GM23338 (cell line): ENCODE data around the gene MSS51. TPM values are rescaled to one million over a fixed set of nuclear protein-coding genes. Genes with fewer than 3 reads are reported as not detected.

Source experiments
- ATAC-seq: fragments of 200-7000 bp; cut with Tn5 transposase; 3 replicates; pipeline ENCODE4 v1.9.1; 2020
- DNase-seq: peaks from one replicate; pipeline ENCODE4 v3.0.0-alpha.2; 2015; ENCODE audit warnings: low spot score
- H2AFZ ChIP-seq: fragments of 200-600 bp; sonication (generic); 2 replicates; pipeline ENCODE4 v1.8.0; 2016; ENCODE audit warnings: antibody characterized with exemption, mild to moderate bottlenecking, moderate library complexity
- H3F3A ChIP-seq: fragments of 200-600 bp; sonication (generic); replicated peaks from 2 replicates; pipeline ENCODE4 v1.8.0; 2017; ENCODE audit warnings: antibody characterized with exemption, mixed run types, low read depth
- H3K27ac ChIP-seq: fragments of 200-600 bp; sonication (generic); 2 replicates; pipeline ENCODE4 v1.6.1; 2016; ENCODE audit warnings: low read depth
- H3K27me3 ChIP-seq: fragments of 200-600 bp; sonication (generic); 2 replicates; pipeline ENCODE4 v1.8.0; 2016; ENCODE audit warnings: mild to moderate bottlenecking, mixed run types, moderate library complexity; ENCODE audit not compliant: insufficient read depth
- H3K36me3 ChIP-seq: fragments of 200-600 bp; sonication (generic); 2 replicates; pipeline ENCODE4 v1.8.0; 2016; ENCODE audit warnings: mild to moderate bottlenecking; ENCODE audit not compliant: insufficient read depth
- H3K4me1 ChIP-seq: fragments of 200-600 bp; sonication (generic); 2 replicates; pipeline ENCODE4 v1.8.0; 2016; ENCODE audit warnings: mild to moderate bottlenecking, moderate library complexity; ENCODE audit not compliant: insufficient read depth
- H3K4me2 ChIP-seq: fragments of 200-600 bp; sonication (generic); 2 replicates; pipeline ENCODE4 v1.7.1; 2017; ENCODE audit warnings: mixed run types
- H3K4me3 ChIP-seq: fragments of 200-600 bp; sonication (generic); 2 replicates; pipeline ENCODE4 v1.6.1; 2016; ENCODE audit warnings: mixed run types
- H3K79me2 ChIP-seq: fragments of 200-600 bp; sonication (generic); replicated peaks from 2 replicates; pipeline ENCODE4 v1.8.0; 2017; ENCODE audit warnings: mild to moderate bottlenecking; ENCODE audit not compliant: insufficient read depth
- H3K9me2 ChIP-seq: fragments of 200-600 bp; sonication (generic); 2 replicates; pipeline ENCODE4 v1.8.0; 2017; ENCODE audit not compliant: insufficient read depth
- H4K20me1 ChIP-seq: fragments of 200-600 bp; sonication (generic); replicated peaks from 2 replicates; pipeline ENCODE4 v1.8.0; 2017; ENCODE audit warnings: mild to moderate bottlenecking; ENCODE audit not compliant: insufficient read depth
- H3K27ac Mint-ChIP-seq: 2 replicates; pipeline ENCODE4 v1.8.0; 2020; ENCODE audit warnings: inconsistent platforms, mild to moderate bottlenecking, moderate library complexity, mixed read lengths
- H3K27me3 Mint-ChIP-seq: 3 replicates; pipeline ENCODE4 v1.8.0; 2022; ENCODE audit warnings: low read depth, mild to moderate bottlenecking, moderate library complexity, mixed read lengths, inconsistent platforms; ENCODE audit not compliant: insufficient read depth, poor library complexity
- H3K36me3 Mint-ChIP-seq: 3 replicates; pipeline ENCODE4 v1.8.0; 2021; ENCODE audit warnings: low read depth, mild to moderate bottlenecking, inconsistent platforms, moderate library complexity, mixed read lengths
- H3K4me1 Mint-ChIP-seq: 3 replicates; pipeline ENCODE4 v1.8.0; 2020; ENCODE audit warnings: mild to moderate bottlenecking, inconsistent platforms, mixed read lengths
- H3K4me3 Mint-ChIP-seq: 3 replicates; pipeline ENCODE4 v1.8.0; 2021; ENCODE audit warnings: moderate library complexity, mild to moderate bottlenecking, inconsistent platforms, mixed read lengths
- H3K9me3 Mint-ChIP-seq: 3 replicates; pipeline ENCODE4 v1.8.0; 2020; ENCODE audit warnings: moderate library complexity, mild to moderate bottlenecking, inconsistent platforms, mixed read lengths
- CREB1 ChIP-seq: fragments of 250-450 bp; sonication (Bioruptor Pico); IDR thresholded peaks from 2 replicates; pipeline ENCODE4 v1.5.0; 2020; ENCODE audit warnings: low read depth, mild to moderate bottlenecking, moderate library complexity
- CTCF ChIP-seq, 2 experiments: fragments of 200-600 bp in 1 of 2; sonication (generic) in 1 of 2; conservative IDR thresholded peaks; 2 replicates each; pipeline versions ENCODE4 v1.5.1 to v1.6.1; 2016 to 2017; ENCODE audit warnings: antibody characterized with exemption in 2 of 2, low read depth in 2 of 2, mild to moderate bottlenecking in 2 of 2, moderate library complexity in 1 of 2
- EZH2 ChIP-seq: fragments of 200-600 bp; sonication (generic); IDR thresholded peaks from one replicate; pipeline ENCODE4 v1.8.0; 2017; ENCODE audit warnings: antibody characterized with exemption, mild to moderate bottlenecking, low read depth; ENCODE audit not compliant: unreplicated experiment
- EZH2phosphoT487 ChIP-seq: fragments of 200-600 bp; sonication (generic); IDR thresholded peaks from one replicate; pipeline ENCODE4 v1.8.1; 2018; ENCODE audit warnings: antibody characterized with exemption; ENCODE audit not compliant: unreplicated experiment
- JUNB ChIP-seq: IDR thresholded peaks from one replicate; pipeline ENCODE4 v1.6.1; 2016; ENCODE audit warnings: antibody characterized with exemption; ENCODE audit not compliant: unreplicated experiment
- NANOG ChIP-seq: IDR thresholded peaks from 2 replicates; pipeline ENCODE4 v1.6.1; 2016; ENCODE audit warnings: antibody characterized with exemption, borderline replicate concordance
- REST ChIP-seq: IDR thresholded peaks from one replicate; pipeline ENCODE4 v1.6.1; 2018; ENCODE audit warnings: antibody characterized with exemption; ENCODE audit not compliant: unreplicated experiment
- STAT1 ChIP-seq: IDR thresholded peaks from one replicate; pipeline ENCODE4 v1.6.1; 2016; ENCODE audit warnings: antibody characterized with exemption; ENCODE audit not compliant: unreplicated experiment
- ZNF114 ChIP-seq: fragments of 250-450 bp; sonication (Bioruptor Pico); IDR thresholded peaks from 2 replicates; pipeline ENCODE4 v1.5.0; 2020; ENCODE audit warnings: mild to moderate bottlenecking, moderate library complexity
- ZNF331 ChIP-seq: fragments of 250-450 bp; sonication (Bioruptor Pico); IDR thresholded peaks from 2 replicates; pipeline ENCODE4 v1.5.0; 2020; ENCODE audit warnings: low read depth, mild to moderate bottlenecking, moderate library complexity
- polyA plus RNA-seq: library from polyadenylated mRNA; unstranded; fragments of >200 nt; fragmentation: Nextera tagmentation; extraction: Ambion mirVana; gene quantifications from 2 replicates; pipeline ENCODE4 v1.2.1, GENCODE V29; 2016
- total RNA-seq: library from RNA; depleted of rRNA; stranded (reverse); fragments of >200 nt; shearing (Covaris generic); gene quantifications from 2 replicates; pipeline ENCODE4 v1.2.3, GENCODE V29; 2014

Gene MSS51
- total and polyA plus RNA-seq, 2 experiments from 2014 or later, result 1.1 to 5.1 TPM

- TF ChIP-seq CTCF (conservative IDR thresholded peaks at IDR 0.05; ENCODE audit: low read depth in 2 of 2) (no peak), STAT1 (no peak), CREB1 (no peak), EZH2 (no peak), EZH2phosphoT487 (no peak), NANOG (no peak), REST (no peak), JUNB (no peak), ZNF114 (CRISPR knock-in tag) (no peak)
Measured at GRCh38 chr10:73456187-73456890, 23.0 kb upstream of the MSS51 start (continued).

- peaks cover 4% of the 10 kb centered on the region; the same call in 1 of the 2 replicates for H4K20me1 ChIP-seq
- no peak for DNase-seq
- no peaks in the 10 kb centered on the region for H3K27me3 ChIP-seq
- no peaks in the 10 kb centered on the region for H3F3A ChIP-seq
- no peak overlapping the region for H3K4me3 Mint-ChIP-seq
- H3K27ac ChIP-seq, result no peak overlapping the region
- H3K4me1 ChIP-seq, result no peaks in the 10 kb centered on the region
- H3K36me3 ChIP-seq, result no peaks in the 10 kb centered on the region; the same call in none of the 2 replicates
- no peak for TF ChIP-seq ZNF331
- H3K27ac Mint-ChIP-seq, result no peak overlapping the region
- no peaks in the 10 kb centered on the region for H3K9me3 Mint-ChIP-seq
- H3K27me3 Mint-ChIP-seq, result no peaks in the 10 kb centered on the region
- ATAC-seq, result no peak
- no peaks in the 10 kb centered on the region for H3K4me1 Mint-ChIP-seq
- no peaks in the 10 kb centered on the region for H3K79me2 ChIP-seq
- H3K9me2 ChIP-seq, result no peaks in the 10 kb centered on the region
- no peak overlapping the region for H2AFZ ChIP-seq
- no peak overlapping the region for H3K4me2 ChIP-seq
- no peak overlapping the region for H3K4me3 ChIP-seq
- peaks cover 6% of the 10 kb centered on the region; the same call in 1 of the 3 replicates for H3K36me3 Mint-ChIP-seq
Measured at GRCh38 chr10:73449113-73449512, 15.8 kb upstream of the MSS51 start.
